Stimulated activated CD8-positive, alpha-beta memory T cell treated with anti-CD3 and anti-CD28 coated beads, Interleukin-7, amount 100 ng/mL, for 24 hours (primary cell): ENCODE data around the gene EPB41.
"Not testable (repeated sequence)": the region's sequence is repeated elsewhere in the genome, so short reads cannot be mapped to it uniquely, and the experiment has no call there.

Experiments used
- DNase-seq: peaks from one replicate; pipeline ENCODE4 v3.0.0-alpha.2; 2020; ENCODE audit warnings: low read depth

EPB41 gene

GRCh38 chr1:29112705-29113412 lies 198.5 kb downstream of the EPB41 start:
- no peak for DNase-seq

- DNase-seq, result no peak
Measured at GRCh38 chr1:29113413-29114117, 199.2 kb downstream of the EPB41 start.

- DNase-seq, result no peak
Measured at GRCh38 chr1:29114654-29115053, 200.3 kb downstream of the EPB41 start.

GRCh38 chr1:29117381-29117780 lies 203.0 kb downstream of the EPB41 start:
- no peak for DNase-seq

GRCh38 chr1:29119121-29119929 lies 205.0 kb downstream of the EPB41 start:
- no peak for DNase-seq

GRCh38 chr1:29120367-29120766 lies 206.0 kb downstream of the EPB41 start:
- DNase-seq, result no peak

- DNase-seq, result peak; percentile 35
Measured at GRCh38 chr1:29120947-29121485, 206.6 kb downstream of the EPB41 start.

GRCh38 chr1:29121516-29121935 lies 207.2 kb downstream of the EPB41 start:
- DNase-seq, result no peak

GRCh38 chr1:29121936-29122681 lies 207.7 kb downstream of the EPB41 start:
- no peak for DNase-seq

GRCh38 chr1:29122682-29123052 lies 208.3 kb downstream of the EPB41 start:
- DNase-seq, result no peak

GRCh38 chr1:29123053-29123886 lies 208.9 kb downstream of the EPB41 start:
- DNase-seq, result no peak

GRCh38 chr1:29123887-29124365 lies 209.6 kb downstream of the EPB41 start, which contains the start of gene TMEM200B:
Gene TMEM200B, minus strand, starts transcription at chr1:29123903. Its CDS starts 2,075 bp downstream, at chr1:29121828.
- DNase-seq, result no peak

- peak; percentile 44 for DNase-seq
Measured at GRCh38 chr1:29124366-29125236, 210.2 kb downstream of the EPB41 start.

- DNase-seq, result no peak
Measured at GRCh38 chr1:29125237-29125641, 210.9 kb downstream of the EPB41 start.

- DNase-seq, result no peak
Measured at GRCh38 chr1:29125788-29126187, 211.4 kb downstream of the EPB41 start.

GRCh38 chr1:29126198-29126597 lies 211.8 kb downstream of the EPB41 start:
- DNase-seq, result no peak

GRCh38 chr1:29128739-29129138 lies 214.4 kb downstream of the EPB41 start:
- DNase-seq, result no peak

- DNase-seq, result no peak
Measured at GRCh38 chr1:29129916-29130315, 215.5 kb downstream of the EPB41 start.

- DNase-seq, result not testable (repeated sequence)
Measured at GRCh38 chr1:29131056-29131455, 216.7 kb downstream of the EPB41 start.
